Peyer's patch (tissue), 4 donors: ENCODE results near the gene MTARC2. TPM values are rescaled to one million over a fixed set of nuclear protein-coding genes. Genes with fewer than 3 reads are reported as not detected.
A peak's percentile ranks its signal among the peaks of the same experiment; 100 is the strongest.

Experiments used
- DNase-seq, 3 donors: peaks; one replicate each; pipeline ENCODE4 v3.0.0-alpha.2; 2017 to 2019
- H3K27ac ChIP-seq, 4 donors: fragments of 200-600 bp; sonication (generic); one replicate each; pipeline ENCODE4 v1.5.1; 2016 to 2019
- H3K27me3 ChIP-seq, 2 donors: fragments of 200-600 bp; sonication (generic); one replicate each; pipeline ENCODE4 v1.5.1; 2019
- H3K36me3 ChIP-seq, 3 donors: fragments of 200-600 bp; sonication (generic); one replicate each; pipeline ENCODE4 v1.5.1; 2016 to 2019
- H3K4me1 ChIP-seq, 4 donors: fragments of 200-600 bp; sonication (generic); one replicate each; pipeline ENCODE4 v1.5.1; 2016 to 2019
- H3K4me3 ChIP-seq, 4 donors: fragments of 200-600 bp; sonication (generic); 1 replicate in 3 of 4; 2 replicates in 1 of 4; pipeline ENCODE4 v1.5.1; 2016 to 2019; ENCODE audit warnings: mild to moderate bottlenecking in 1 of 4
- H3K9me3 ChIP-seq, 4 donors: fragments of 200-600 bp; sonication (generic); one replicate each; pipeline ENCODE4 v1.5.1; 2016 to 2019; ENCODE audit warnings: mild to moderate bottlenecking in 1 of 4
- CTCF ChIP-seq, 6 experiments: fragments of 450-650 bp in 4 of 6; fragments of 200-600 bp in 2 of 6; sonication (generic) in 1 of 6; IDR thresholded peaks; one replicate each; pipeline ENCODE4 v1.5.1; 2017 to 2019; ENCODE audit warnings: antibody characterized with exemption in 6 of 6, mild to moderate bottlenecking in 3 of 6, moderate library complexity in 1 of 6
- POLR2A ChIP-seq, 2 donors: fragments of 450-650 bp; IDR thresholded peaks; one replicate each; pipeline ENCODE4 v1.5.1; 2017; ENCODE audit warnings: antibody characterized with exemption in 2 of 2, mild to moderate bottlenecking in 2 of 2, moderate library complexity in 2 of 2
- total RNA-seq, 4 donors: library from RNA; depleted of rRNA; stranded (reverse); fragments of >200 nt; gene quantifications; one replicate each; pipeline ENCODE4 v1.1.0, GENCODE V29; 2016

Gene MTARC2
- total RNA-seq, 4 donors from 2014 or later = 47.9 to 96.0 (median 91.1) TPM

- Histone ChIP-seq H3K36me3 (peaks cover 0 to 51% (median 0%) of the 10 kb centered on the region in 3 donors), H3K4me1 (peaks cover 0 to 9% (median 2%) of the 10 kb centered on the region in 4 donors), H3K27me3 (no peaks in the 10 kb centered on the region), H3K27ac (no peak overlapping the region), H3K9me3 (no peaks in the 10 kb centered on the region), H3K4me3 (no peak overlapping the region)
- TF ChIP-seq POLR2A (IDR thresholded peaks at IDR 0.05) = no peak
- TF ChIP-seq CTCF (IDR thresholded peaks at IDR 0.05) = no peak
- DNase-seq = no peak
Observed at GRCh38 chr1:220759147-220759546, 11.0 kb downstream of the MTARC2 start.

- Histone ChIP-seq H3K9me3 (no peaks in the 10 kb centered on the region), H3K27me3 (no peaks in the 10 kb centered on the region), H3K4me1 (peaks cover 0 to 20% (median 2%) of the 10 kb centered on the region in 4 donors), H3K27ac (peak overlapping the region in 2 of 4 donors; percentile 5 to 60), H3K36me3 (peaks cover 0 to 28% (median 0%) of the 10 kb centered on the region in 3 donors), H3K4me3 (no peak overlapping the region)
- DNase-seq = peak in 1 of 3 donors; percentile 68
- no peak for TF ChIP-seq POLR2A (IDR thresholded peaks at IDR 0.05)
- TF ChIP-seq CTCF (IDR thresholded peaks at IDR 0.05) = no peak
Observed at GRCh38 chr1:220761688-220762427, 13.7 kb downstream of the MTARC2 start.

- no peak for DNase-seq
- peaks cover 0 to 38% (median 2%) of the 10 kb centered on the region in 4 donors for H3K4me1 ChIP-seq
- peaks cover 0 to 31% (median 0%) of the 10 kb centered on the region in 3 donors for H3K36me3 ChIP-seq
- H3K9me3 ChIP-seq = no peaks in the 10 kb centered on the region
- peak overlapping the region in 1 of 4 donors; percentile 28 for H3K27ac ChIP-seq
- TF ChIP-seq POLR2A (IDR thresholded peaks at IDR 0.05) = no peak
- TF ChIP-seq CTCF (IDR thresholded peaks at IDR 0.05) = no peak
- no peak overlapping the region for H3K4me3 ChIP-seq
- no peaks in the 10 kb centered on the region for H3K27me3 ChIP-seq
Observed at GRCh38 chr1:220764757-220765156, 16.6 kb downstream of the MTARC2 start.

- peaks cover 0 to 29% (median 0%) of the 10 kb centered on the region in 4 donors for H3K4me1 ChIP-seq
- H3K27me3 ChIP-seq = no peaks in the 10 kb centered on the region
- TF ChIP-seq CTCF (IDR thresholded peaks at IDR 0.05) = no peak
- no peak for TF ChIP-seq POLR2A (IDR thresholded peaks at IDR 0.05)
- H3K4me3 ChIP-seq = peak overlapping the region in 1 of 4 donors; percentile 12
- no peak for DNase-seq
- peaks cover 0 to 49% (median 0%) of the 10 kb centered on the region in 3 donors for H3K36me3 ChIP-seq
- peak overlapping the region; percentile 10 to 75 (median 40) for H3K27ac ChIP-seq
- no peaks in the 10 kb centered on the region for H3K9me3 ChIP-seq
Observed at GRCh38 chr1:220767312-220768125, 19.4 kb downstream of the MTARC2 start.

- H3K9me3 ChIP-seq = no peaks in the 10 kb centered on the region
- no peaks in the 10 kb centered on the region for H3K27me3 ChIP-seq
- H3K4me3 ChIP-seq = peak overlapping the region in 1 of 4 donors; percentile 12
- peaks cover 0 to 29% (median 0%) of the 10 kb centered on the region in 4 donors for H3K4me1 ChIP-seq
- TF ChIP-seq POLR2A (IDR thresholded peaks at IDR 0.05) (no peak), CTCF (IDR thresholded peaks at IDR 0.05) (peak in 3 of 6 experiments; percentile 2 to 29 (median 18))
- no peak for DNase-seq
- peaks cover 0 to 47% (median 0%) of the 10 kb centered on the region in 3 donors for H3K36me3 ChIP-seq
- H3K27ac ChIP-seq = peak overlapping the region; percentile 10 to 75 (median 40)
Observed at GRCh38 chr1:220768126-220768601, 20.0 kb downstream of the MTARC2 start.
